Measurements from ENCODE around the gene SNX10. TPM values are rescaled to one million over a fixed set of nuclear protein-coding genes. Genes with fewer than 3 reads are reported as not detected.

The SNX10 gene
- 4.2 and 5.7 TPM in 2 replicates for total RNA-seq

GRCh38 chr7:26291699-26292538 lies at the start of gene SNX10:
SNX10 (plus strand) TSS chr7:26291862; CDS start chr7:26346443, 54,581 bp downstream.

Other genes with a start within 250 kb of the SNX10 start
- gene NFE2L3, start 139.7 kb upstream of the SNX10 start, total RNA-seq: 7.6 and 8.0 TPM in 2 replicates
- 117 and 259 TPM in 2 replicates for gene HNRNPA2B1, start 91.1 kb upstream of the SNX10 start, total RNA-seq
- gene CBX3, start 90.1 kb upstream of the SNX10 start, total RNA-seq: 96.3 and 131 TPM in 2 replicates